Measurements from ENCODE around the gene KY.

DNA sequence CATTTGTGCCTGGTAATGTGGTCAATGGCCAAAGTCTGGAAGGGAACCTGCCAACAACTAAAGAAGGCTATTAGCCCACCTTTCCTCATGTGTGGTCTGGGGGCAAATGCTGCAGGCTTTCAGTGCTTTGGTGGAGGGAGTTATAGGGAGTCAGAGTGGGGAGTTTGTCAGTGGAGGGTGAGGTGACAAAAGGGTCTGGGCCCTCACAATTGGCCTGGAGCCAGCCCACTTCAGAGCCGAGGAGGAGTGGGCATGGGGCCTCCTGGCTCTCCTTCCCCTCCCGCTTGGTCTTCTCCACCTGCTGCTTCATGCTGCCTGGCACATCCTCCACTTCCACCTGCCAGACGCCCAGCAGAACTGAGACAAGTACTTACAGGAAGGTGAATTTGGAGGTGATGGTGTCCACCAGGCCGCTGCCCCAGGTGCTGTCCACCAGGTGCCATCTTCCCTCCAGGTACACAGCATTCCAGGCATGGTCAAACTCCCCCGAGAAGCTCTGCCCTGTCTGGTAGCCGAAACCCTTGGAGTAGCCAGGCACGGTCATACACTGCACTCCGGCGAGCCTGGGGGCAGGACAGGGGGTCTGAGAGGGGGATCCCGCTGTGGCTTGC lies 40.9 kb downstream of the KY start:
- TF ChIP-seq POLR2AphosphoS5 (IDR thresholded peaks at IDR 0.05): no peak
- no peak for TF ChIP-seq CTCF (IDR thresholded peaks at IDR 0.05)
